Ovary (tissue), 9 donors: ENCODE measurements around the gene PANK2. TPM values are rescaled to one million over a fixed set of nuclear protein-coding genes. Genes with fewer than 3 reads are reported as not detected.

ENCODE experiments used
- DNase-seq, 5 donors: peaks; one replicate each; pipeline ENCODE4 v3.0.0-alpha.2; 2019 to 2020
- H3K27ac ChIP-seq, 2 donors: fragments of 200-600 bp; one replicate each; pipeline versions ENCODE4 v1.5.1 to v1.8.0; 2019 to 2022
- H3K27me3 ChIP-seq: fragments of 200-600 bp; one replicate; pipeline ENCODE4 v1.8.0; 2022
- H3K36me3 ChIP-seq: fragments of 200-600 bp; sonication (generic); one replicate; pipeline ENCODE4 v1.5.1; 2019
- H3K4me1 ChIP-seq: one replicate; pipeline ENCODE4 v1.8.1; 2013; ENCODE audit warnings: mild to moderate bottlenecking, moderate library complexity; ENCODE audit not compliant: insufficient read depth
- H3K4me3 ChIP-seq: fragments of 200-600 bp; sonication (generic); one replicate; pipeline ENCODE4 v1.5.1; 2017
- H3K9me3 ChIP-seq, 2 donors: fragments of 200-600 bp in 1 of 2; sonication (generic) in 1 of 2; one replicate each; pipeline versions ENCODE4 v1.5.1 to v1.8.1; 2013 to 2019; ENCODE audit warnings: mild to moderate bottlenecking in 1 of 2, moderate library complexity in 1 of 2
- EP300 ChIP-seq: sonication (generic); formaldehyde crosslinking; IDR thresholded peaks from one replicate; pipeline ENCODE4 v1.6.1; 2017; ENCODE audit warnings: antibody characterized with exemption
- POLR2A ChIP-seq: fragments of 450-650 bp; IDR thresholded peaks from one replicate; pipeline ENCODE4 v1.6.1; 2017; ENCODE audit warnings: antibody characterized with exemption, mild to moderate bottlenecking, moderate library complexity
- WGBS, 3 donors: extraction: QIAGEN DNeasy Blood & Tissue Kit in 1 of 3; methylation state at CpG; one replicate each; pipeline versions ENCODE4 v1.1.5 to v1.1.7; 2013 to 2017; 5-methylcytosine and 5-hydroxymethylcytosine counted together
- intact Hi-C, 4 donors: fragments of 100-400 bp; cut with DNase I; formaldehyde crosslinking; loops; one replicate each; pipeline versions ENCODE4 v1.11.0 to v1.15.1; 2022 to 2023
- polyA plus RNA-seq, 2 donors: library from polyadenylated mRNA; stranded (reverse); fragments of 200-250 nt in 1 of 2; fragments of 350-450 nt in 1 of 2; fragmentation: Illumina TruSeq in 1 of 2; extraction: RNeasy Lipid Tissue Mini Kit (QIAGEN cat#74804) in 1 of 2; gene quantifications; one replicate each; pipeline ENCODE4 v1.2.3, GENCODE V29; 2013 to 2014
- total RNA-seq, 7 donors: library from RNA; depleted of rRNA in 2 of 7; stranded (reverse); fragments of >200 nt in 2 of 7; fragmentation: NEBNext Ultra II Directional in 3 of 7; extraction: Animal tissue kit (Norgen Biotek cat#: 25700) in 3 of 7; gene quantifications; one replicate each; pipeline versions ENCODE4 v1.1.0 to v1.2.4, GENCODE V29; 2016 to 2023
- TF ChIP-seq, protein P1 (sequence below), 3 donors: fragments of 450-650 bp in 2 of 3; fragments of 200-600 bp in 1 of 3; IDR thresholded peaks; one replicate each; pipeline versions ENCODE4 v1.5.1 to v1.8.0; 2016 to 2022; ENCODE audit warnings: antibody characterized with exemption in 3 of 3, mild to moderate bottlenecking in 1 of 3
- donor health status: DM: no; HTN: no; CAD: no; lungs with moderate emphysema.
- donor health status: DM: no; HTN: no; CAD: no.
- donor health status: Bipolar disorder and iron deficiency.
- donor health status: DM: yes; HTN: yes; CAD: no.
- donor health status: DM: no; HTN: no; CAD: no.
- donor health status: DM: yes; HTN: yes; CAD: no.

PANK2 gene
- total and polyA plus RNA-seq, 9 donors = 20.0 to 39.5 (median 33.9) TPM

DNA sequence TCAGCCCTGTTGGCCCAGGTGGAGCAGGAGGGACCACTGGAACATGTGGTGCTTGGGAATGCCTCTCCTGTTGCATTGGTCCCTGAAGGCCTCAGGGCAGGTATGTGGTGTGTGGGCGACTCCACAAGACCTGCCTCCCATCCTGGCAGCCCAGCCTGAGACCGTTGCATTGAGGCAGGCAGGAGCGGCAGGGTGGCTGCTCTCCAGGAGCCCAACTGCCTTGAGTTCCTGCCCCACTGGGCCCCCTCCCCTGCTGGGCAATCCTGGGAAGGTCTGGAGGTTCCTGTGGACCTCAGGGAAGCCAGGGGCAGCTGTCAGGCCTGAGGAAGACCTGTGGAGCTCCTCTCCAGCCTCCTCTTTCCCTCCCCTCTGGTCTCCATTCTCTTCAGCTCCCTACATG lies 22.7 kb upstream of the PANK2 start:
- WGBS, 3 donors = 63 to 74% (median 67%) methylated on average over 3 of the region's 3 CpGs
- intact Hi-C loops = no loop called here

DNA sequence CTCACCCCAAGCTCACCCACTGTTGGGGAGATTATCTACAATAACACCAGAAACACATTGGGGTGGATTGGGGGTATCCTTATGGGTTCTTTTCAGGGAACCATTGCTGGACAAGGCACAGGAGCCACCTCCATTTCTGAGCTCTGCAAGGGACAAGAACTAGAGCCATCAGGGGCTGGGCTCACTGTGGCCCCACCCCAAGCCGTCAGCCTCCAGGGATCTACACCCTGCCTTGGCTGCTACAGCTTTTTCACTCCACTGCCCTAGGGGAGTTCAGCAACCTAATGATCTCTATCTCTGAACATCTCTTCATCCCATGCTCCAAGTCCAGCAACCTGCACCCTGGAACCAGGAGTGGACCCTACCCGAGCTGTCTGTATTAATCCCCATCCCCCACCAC lies 21.4 kb upstream of the PANK2 start:
- DNase-seq = no peak
- TF ChIP-seq EP300 (no peak), POLR2A (no peak)
- TF ChIP-seq, protein P1, sequence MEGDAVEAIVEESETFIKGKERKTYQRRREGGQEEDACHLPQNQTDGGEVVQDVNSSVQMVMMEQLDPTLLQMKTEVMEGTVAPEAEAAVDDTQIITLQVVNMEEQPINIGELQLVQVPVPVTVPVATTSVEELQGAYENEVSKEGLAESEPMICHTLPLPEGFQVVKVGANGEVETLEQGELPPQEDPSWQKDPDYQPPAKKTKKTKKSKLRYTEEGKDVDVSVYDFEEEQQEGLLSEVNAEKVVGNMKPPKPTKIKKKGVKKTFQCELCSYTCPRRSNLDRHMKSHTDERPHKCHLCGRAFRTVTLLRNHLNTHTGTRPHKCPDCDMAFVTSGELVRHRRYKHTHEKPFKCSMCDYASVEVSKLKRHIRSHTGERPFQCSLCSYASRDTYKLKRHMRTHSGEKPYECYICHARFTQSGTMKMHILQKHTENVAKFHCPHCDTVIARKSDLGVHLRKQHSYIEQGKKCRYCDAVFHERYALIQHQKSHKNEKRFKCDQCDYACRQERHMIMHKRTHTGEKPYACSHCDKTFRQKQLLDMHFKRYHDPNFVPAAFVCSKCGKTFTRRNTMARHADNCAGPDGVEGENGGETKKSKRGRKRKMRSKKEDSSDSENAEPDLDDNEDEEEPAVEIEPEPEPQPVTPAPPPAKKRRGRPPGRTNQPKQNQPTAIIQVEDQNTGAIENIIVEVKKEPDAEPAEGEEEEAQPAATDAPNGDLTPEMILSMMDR (IDR thresholded peaks at IDR 0.05) = no peak
- no peaks in the 10 kb centered on the region for H3K4me1 ChIP-seq
- no peaks in the 10 kb centered on the region for H3K9me3 ChIP-seq
- WGBS, 3 donors = 61 to 71% (median 63%) methylated on average over 2 of the region's 2 CpGs
- H3K27me3 ChIP-seq = no peaks in the 10 kb centered on the region
- no peaks in the 10 kb centered on the region for H3K36me3 ChIP-seq
- H3K27ac ChIP-seq = no peak overlapping the region
- intact Hi-C loops = no loop called here
- no peak overlapping the region for H3K4me3 ChIP-seq

More for the DNA sequence above, 22.7 kb upstream of the PANK2 start:
- no peak overlapping the region for H3K4me3 ChIP-seq
- TF ChIP-seq EP300 (no peak), POLR2A (no peak)
- TF ChIP-seq, protein P1 (IDR thresholded peaks at IDR 0.05) = no peak
- no peaks in the 10 kb centered on the region for H3K27me3 ChIP-seq
- no peaks in the 10 kb centered on the region for H3K9me3 ChIP-seq
- H3K27ac ChIP-seq = no peak overlapping the region
- H3K4me1 ChIP-seq = no peaks in the 10 kb centered on the region
- DNase-seq = no peak
- no peaks in the 10 kb centered on the region for H3K36me3 ChIP-seq

GRCh38 chr20:3869839-3870634 lies 19.1 kb upstream of the PANK2 start:
- no peaks in the 10 kb centered on the region for H3K36me3 ChIP-seq
- no peaks in the 10 kb centered on the region for H3K9me3 ChIP-seq
- no peaks in the 10 kb centered on the region for H3K27me3 ChIP-seq
- H3K27ac ChIP-seq = no peak overlapping the region
- H3K4me3 ChIP-seq = no peak overlapping the region
- no peak for DNase-seq
- TF ChIP-seq, protein P1 (IDR thresholded peaks at IDR 0.05) = no peak
- TF ChIP-seq POLR2A = no peak
- TF ChIP-seq EP300 = no peak
- intact Hi-C loops = no loop called here
- WGBS, 3 donors = 88 to 93% (median 88%) methylated on average over 10 of the region's 10 CpGs
- H3K4me1 ChIP-seq = no peaks in the 10 kb centered on the region

DNA sequence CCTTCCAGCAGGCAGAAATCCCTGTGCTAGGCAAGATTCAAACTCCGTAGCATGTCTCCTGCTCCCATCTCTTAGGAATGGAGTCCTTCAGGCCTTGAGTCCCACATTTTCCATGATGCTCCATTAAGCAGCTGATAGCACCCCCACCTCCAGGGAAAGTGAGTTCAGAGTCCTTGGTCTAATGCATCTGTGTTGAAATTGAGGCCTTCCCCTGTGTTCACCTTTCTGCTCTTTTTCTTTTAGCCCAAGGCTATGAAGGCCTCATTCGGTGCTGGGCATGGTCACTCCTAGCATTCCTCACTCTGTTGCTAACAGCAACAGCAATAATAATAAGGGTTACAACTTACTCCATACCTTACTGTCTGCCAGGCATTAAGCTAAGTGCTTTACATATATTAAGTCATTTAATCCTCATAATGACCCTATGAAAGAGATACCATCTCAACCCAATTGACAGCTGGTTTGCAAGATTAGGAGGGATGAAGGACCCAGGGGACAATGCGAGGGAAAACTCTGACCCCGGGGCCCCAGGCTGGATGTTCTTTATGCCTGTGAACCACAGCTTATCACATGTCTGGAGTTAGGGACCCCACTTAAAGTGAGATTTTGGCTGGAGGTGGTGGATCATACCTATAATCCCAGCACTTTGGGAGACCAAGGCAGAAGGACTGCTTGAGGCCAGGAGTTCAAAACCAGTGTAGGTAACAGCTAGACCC lies 17.5 kb upstream of the PANK2 start:
- WGBS, 3 donors = 81 to 84% (median 83%) methylated on average over 4 of the region's 4 CpGs
- Histone ChIP-seq H3K4me3 (no peak overlapping the region), H3K9me3 (no peaks in the 10 kb centered on the region), H3K27ac (no peak overlapping the region), H3K27me3 (no peaks in the 10 kb centered on the region), H3K4me1 (no peaks in the 10 kb centered on the region), H3K36me3 (no peaks in the 10 kb centered on the region)
- intact Hi-C loops = no loop called here
- no peak for DNase-seq
- TF ChIP-seq POLR2A (no peak), EP300 (no peak)
- TF ChIP-seq, protein P1 (IDR thresholded peaks at IDR 0.05) = no peak
